Left ventricle myocardium inferior (tissue), 1 donor: ENCODE measurements around the gene APP. TPM values are rescaled to one million over a fixed set of nuclear protein-coding genes. Genes with fewer than 3 reads are reported as not detected.

Experiments used
- DNase-seq: peaks from one replicate; pipeline ENCODE4 v3.0.0-alpha.2; 2020
- H3K27ac ChIP-seq: fragments of 200-600 bp; replicated peaks from 2 replicates; pipeline ENCODE4 v1.8.0; 2021
- H3K27me3 ChIP-seq: fragments of 200-600 bp; 2 replicates; pipeline ENCODE4 v1.8.0; 2021; ENCODE audit warnings: low read depth
- H3K36me3 ChIP-seq: fragments of 200-600 bp; 2 replicates; pipeline ENCODE4 v1.8.0; 2021
- H3K4me1 ChIP-seq: fragments of 200-600 bp; 2 replicates; pipeline ENCODE4 v1.8.0; 2021
- H3K4me3 ChIP-seq: fragments of 200-600 bp; 2 replicates; pipeline ENCODE4 v1.8.0; 2021; ENCODE audit warnings: mild to moderate bottlenecking, moderate library complexity
- H3K9me3 ChIP-seq: fragments of 200-600 bp; replicated peaks from 2 replicates; pipeline ENCODE4 v1.8.0; 2021
- intact Hi-C: fragments of 100-400 bp; cut with micrococcal nuclease; formaldehyde crosslinking; loops from one replicate; pipeline ENCODE4 v1.11.0; 2022
- total RNA-seq: library from RNA; stranded (reverse); fragmentation: NEBNext Ultra II Directional; extraction: Animal tissue kit (Norgen Biotek cat#: 25700); gene quantifications from one replicate; pipeline ENCODE4 v1.2.1, GENCODE V29; 2021
- TF ChIP-seq, protein P1 (sequence below): fragments of 200-600 bp; IDR thresholded peaks from 2 replicates; pipeline ENCODE4 v1.8.0; 2021; ENCODE audit warnings: antibody characterized with exemption, mild to moderate bottlenecking, borderline replicate concordance
- donor health status: DM: no; HTN: yes; CAD: no; lungs with severe emphysema.

APP gene
- total RNA-seq, 1 donor from 2014 or later = 332 TPM

DNA sequence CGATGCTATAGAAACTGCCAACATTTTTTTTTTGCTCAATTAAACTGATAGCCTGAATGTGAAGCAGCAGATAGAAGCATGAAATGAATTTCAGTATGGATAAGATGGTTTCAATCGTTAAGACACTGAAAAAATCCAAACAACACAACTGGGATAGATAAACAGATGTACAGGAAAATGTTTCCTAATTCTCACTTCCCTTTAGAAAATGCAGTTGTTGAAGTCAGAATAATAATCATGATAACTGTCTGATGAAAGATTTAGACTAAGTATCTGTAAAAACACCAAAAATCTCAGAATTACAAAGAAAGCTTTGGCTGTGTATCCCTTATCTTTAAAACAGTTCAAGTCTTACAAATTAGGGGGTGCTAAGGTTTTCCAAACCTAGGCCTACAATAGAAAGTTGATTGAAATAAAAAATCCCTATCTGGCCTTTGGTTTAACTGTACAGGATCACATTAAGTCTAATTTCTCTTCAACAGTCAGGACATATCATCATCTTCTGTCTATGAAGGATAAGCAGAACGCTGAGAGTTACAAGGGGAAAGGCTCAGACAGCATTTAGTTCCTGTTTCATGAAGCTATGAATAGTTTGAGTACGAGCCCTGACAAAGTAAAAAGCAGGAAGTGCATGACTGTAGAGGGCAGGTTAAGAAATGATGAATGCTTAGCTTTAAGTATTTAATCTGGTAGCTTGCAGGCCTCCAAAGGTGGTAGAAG, 203.2 kb downstream of the APP start:
- TF ChIP-seq, protein P1, sequence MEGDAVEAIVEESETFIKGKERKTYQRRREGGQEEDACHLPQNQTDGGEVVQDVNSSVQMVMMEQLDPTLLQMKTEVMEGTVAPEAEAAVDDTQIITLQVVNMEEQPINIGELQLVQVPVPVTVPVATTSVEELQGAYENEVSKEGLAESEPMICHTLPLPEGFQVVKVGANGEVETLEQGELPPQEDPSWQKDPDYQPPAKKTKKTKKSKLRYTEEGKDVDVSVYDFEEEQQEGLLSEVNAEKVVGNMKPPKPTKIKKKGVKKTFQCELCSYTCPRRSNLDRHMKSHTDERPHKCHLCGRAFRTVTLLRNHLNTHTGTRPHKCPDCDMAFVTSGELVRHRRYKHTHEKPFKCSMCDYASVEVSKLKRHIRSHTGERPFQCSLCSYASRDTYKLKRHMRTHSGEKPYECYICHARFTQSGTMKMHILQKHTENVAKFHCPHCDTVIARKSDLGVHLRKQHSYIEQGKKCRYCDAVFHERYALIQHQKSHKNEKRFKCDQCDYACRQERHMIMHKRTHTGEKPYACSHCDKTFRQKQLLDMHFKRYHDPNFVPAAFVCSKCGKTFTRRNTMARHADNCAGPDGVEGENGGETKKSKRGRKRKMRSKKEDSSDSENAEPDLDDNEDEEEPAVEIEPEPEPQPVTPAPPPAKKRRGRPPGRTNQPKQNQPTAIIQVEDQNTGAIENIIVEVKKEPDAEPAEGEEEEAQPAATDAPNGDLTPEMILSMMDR = no peak
- no peak for DNase-seq
- Histone ChIP-seq H3K9me3 (no peaks in the 10 kb centered on the region), H3K27ac (peak overlapping the region; percentile 64), H3K4me1 (peaks cover 41% of the 10 kb centered on the region), H3K27me3 (no peaks in the 10 kb centered on the region), H3K4me3 (no peak overlapping the region), H3K36me3 (peaks cover 18% of the 10 kb centered on the region)
- intact Hi-C loops = no loop called here

DNA sequence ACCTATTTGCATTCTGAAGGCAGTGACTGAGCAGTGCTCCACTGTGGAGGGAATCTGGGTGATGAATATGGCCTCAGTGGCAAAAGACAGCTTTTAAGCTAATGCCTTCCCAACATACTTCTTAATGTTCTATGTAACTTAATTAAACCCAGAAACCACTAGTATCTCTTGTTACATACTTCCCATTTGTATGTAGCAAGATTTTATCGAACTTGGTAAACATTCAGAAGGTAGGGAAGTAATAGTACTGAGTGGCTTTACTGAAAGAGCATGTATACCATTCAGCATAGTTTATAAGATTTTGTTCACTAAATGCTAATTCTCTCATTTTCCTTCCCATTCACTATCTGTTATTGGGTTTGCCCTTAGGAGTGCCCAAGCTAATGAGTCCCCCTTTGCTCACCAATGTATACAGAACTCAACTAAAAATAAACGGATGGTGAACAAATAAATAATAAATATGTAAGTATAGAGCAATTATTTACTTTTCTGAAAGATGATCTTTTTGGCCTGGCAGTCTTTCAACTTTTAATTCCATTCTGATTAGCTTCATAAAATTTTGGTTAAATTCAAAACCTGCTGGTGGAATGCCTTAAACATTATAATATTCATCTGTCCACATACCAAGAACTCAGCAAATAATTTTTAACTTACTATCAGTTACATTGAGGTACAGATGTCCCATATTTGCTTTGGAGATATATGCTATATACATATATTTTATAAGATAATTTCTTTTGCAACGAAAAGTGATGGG, 204.4 kb downstream of the APP start:
- H3K9me3 ChIP-seq = no peaks in the 10 kb centered on the region
- H3K4me3 ChIP-seq = no peak overlapping the region
- intact Hi-C loops = no loop called here
- peaks cover 43% of the 10 kb centered on the region for H3K4me1 ChIP-seq
- TF ChIP-seq, protein P1 = no peak
- H3K27ac ChIP-seq = peak overlapping the region; percentile 64
- DNase-seq = no peak
- H3K36me3 ChIP-seq = peaks cover 15% of the 10 kb centered on the region
- no peaks in the 10 kb centered on the region for H3K27me3 ChIP-seq

DNA sequence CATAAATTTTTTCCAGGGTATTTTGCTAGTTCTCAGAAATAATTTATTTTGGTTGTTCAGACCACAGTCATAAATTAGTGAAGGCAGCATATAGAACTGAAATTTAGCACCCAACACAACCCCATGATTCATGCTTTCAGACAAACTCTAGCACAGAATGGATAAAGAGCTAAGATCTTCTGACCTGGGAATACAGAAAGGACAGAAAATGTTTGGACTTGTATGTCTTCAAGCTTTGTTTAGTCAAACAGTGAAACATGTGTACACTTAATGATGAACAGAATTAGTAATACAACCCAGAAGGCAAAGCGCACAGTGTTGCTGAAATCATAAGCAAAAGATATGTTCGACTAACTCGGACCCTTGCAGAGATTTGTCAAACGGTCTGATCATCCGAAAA, 205.6 kb downstream of the APP start:
- no peak for DNase-seq
- intact Hi-C loops = no loop called here
- H3K27ac ChIP-seq = no peak overlapping the region

DNA sequence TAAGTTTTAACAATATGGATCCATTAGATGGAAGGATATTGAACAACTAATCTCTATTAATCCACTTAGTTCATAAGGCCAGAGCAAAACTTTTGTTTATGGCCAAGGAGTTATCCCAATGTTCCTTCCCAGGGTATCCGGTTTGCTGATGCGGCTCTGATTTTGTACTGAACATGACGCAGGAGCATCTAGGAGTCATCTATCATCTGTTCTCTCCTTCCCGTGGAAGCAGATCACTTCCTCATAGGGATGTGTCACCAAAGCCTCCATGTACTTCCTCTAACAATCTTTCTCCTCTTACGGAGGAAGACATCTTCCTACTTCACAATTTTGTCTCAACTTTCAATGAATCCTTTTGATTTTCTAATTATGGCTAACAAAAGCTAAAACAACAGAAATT, 206.6 kb downstream of the APP start:
- Histone ChIP-seq H3K27ac (peak overlapping the region; percentile 56), H3K4me1 (peaks cover 36% of the 10 kb centered on the region)

More for the DNA sequence above, 205.6 kb downstream of the APP start:
- no peaks in the 10 kb centered on the region for H3K27me3 ChIP-seq
- no peaks in the 10 kb centered on the region for H3K9me3 ChIP-seq
- H3K4me1 ChIP-seq = peaks cover 37% of the 10 kb centered on the region
- TF ChIP-seq, protein P1 = no peak
- no peak overlapping the region for H3K4me3 ChIP-seq
- peaks cover 9% of the 10 kb centered on the region for H3K36me3 ChIP-seq

DNA sequence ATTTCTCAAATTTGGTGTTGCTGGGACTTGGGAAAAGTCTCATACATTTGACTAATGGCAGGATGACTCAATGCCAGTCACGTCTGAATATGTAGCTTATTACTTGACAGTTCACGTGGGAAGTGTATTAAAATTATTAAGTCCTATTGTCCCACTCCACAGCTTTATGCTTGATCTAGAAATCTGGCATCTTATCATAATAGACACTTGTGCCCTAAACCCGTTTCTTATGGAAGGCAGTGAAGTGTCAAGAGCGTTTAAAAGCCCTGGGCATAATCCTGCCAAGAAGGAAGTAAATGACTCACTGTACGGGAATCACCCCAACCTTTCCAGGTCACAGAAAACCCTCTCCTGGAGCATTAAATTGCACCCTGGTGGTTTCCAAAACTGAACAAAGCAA, 207.4 kb downstream of the APP start:
- TF ChIP-seq, protein P1 = no peak
- intact Hi-C loops = no loop called here
- peak overlapping the region; percentile 56 for H3K27ac ChIP-seq

More for the DNA sequence above, 206.6 kb downstream of the APP start:
- H3K27me3 ChIP-seq = no peaks in the 10 kb centered on the region
- TF ChIP-seq, protein P1 = no peak
- intact Hi-C loops = no loop called here
- H3K9me3 ChIP-seq = no peaks in the 10 kb centered on the region
- no peak for DNase-seq
- no peak overlapping the region for H3K4me3 ChIP-seq
- peaks cover 12% of the 10 kb centered on the region for H3K36me3 ChIP-seq

More for the DNA sequence above, 207.4 kb downstream of the APP start:
- Histone ChIP-seq H3K9me3 (no peaks in the 10 kb centered on the region), H3K4me3 (no peak overlapping the region), H3K36me3 (peaks cover 13% of the 10 kb centered on the region), H3K4me1 (peaks cover 33% of the 10 kb centered on the region), H3K27me3 (no peaks in the 10 kb centered on the region)
- no peak for DNase-seq
